Upper lobe of right lung (tissue), 1 donor: ENCODE data around the gene PIPOX. TPM values are rescaled to one million over a fixed set of nuclear protein-coding genes. Genes with fewer than 3 reads are reported as not detected.
A peak's percentile ranks its signal among the peaks of the same experiment; 100 is the strongest.

Source experiments
- ATAC-seq: fragments of 200-7000 bp; cut with Tn5 transposase; one replicate; pipeline ENCODE4 v1.9.1; 2020; ENCODE audit warnings: mild to moderate bottlenecking, moderate library complexity
- DNase-seq: peaks from one replicate; pipeline ENCODE4 v3.0.0-alpha.2; 2020
- H3K27ac ChIP-seq: fragments of 200-600 bp; one replicate; pipeline ENCODE4 v1.8.0; 2022
- H3K27me3 ChIP-seq: fragments of 200-600 bp; one replicate; pipeline ENCODE4 v1.8.0; 2022; ENCODE audit warnings: mild to moderate bottlenecking
- H3K36me3 ChIP-seq: fragments of 200-600 bp; one replicate; pipeline ENCODE4 v1.8.0; 2022
- H3K4me1 ChIP-seq: fragments of 200-600 bp; one replicate; pipeline ENCODE4 v1.8.0; 2022
- H3K4me3 ChIP-seq: fragments of 200-600 bp; one replicate; pipeline ENCODE4 v1.8.0; 2022; ENCODE audit warnings: mild to moderate bottlenecking
- H3K9me3 ChIP-seq: fragments of 200-600 bp; one replicate; pipeline ENCODE4 v1.8.0; 2022
- intact Hi-C: fragments of 100-400 bp; cut with DNase I; formaldehyde crosslinking; loops from one replicate; pipeline ENCODE4 v1.11.0; 2022
- total RNA-seq: library from RNA; stranded (reverse); fragmentation: NEBNext Ultra II Directional; extraction: Animal tissue kit (Norgen Biotek cat#: 25700); gene quantifications from one replicate; pipeline ENCODE4 v1.2.1, GENCODE V29; 2021
- TF ChIP-seq, protein P1 (sequence below): fragments of 200-600 bp; IDR thresholded peaks from one replicate; pipeline ENCODE4 v1.8.0; 2022; ENCODE audit warnings: antibody characterized with exemption
- donor health status: DM: no; HTN: yes; CAD: no; lungs with severe emphysema.

Gene PIPOX
- total RNA-seq, 1 donor from 2014 or later: 0.87 TPM

DNA sequence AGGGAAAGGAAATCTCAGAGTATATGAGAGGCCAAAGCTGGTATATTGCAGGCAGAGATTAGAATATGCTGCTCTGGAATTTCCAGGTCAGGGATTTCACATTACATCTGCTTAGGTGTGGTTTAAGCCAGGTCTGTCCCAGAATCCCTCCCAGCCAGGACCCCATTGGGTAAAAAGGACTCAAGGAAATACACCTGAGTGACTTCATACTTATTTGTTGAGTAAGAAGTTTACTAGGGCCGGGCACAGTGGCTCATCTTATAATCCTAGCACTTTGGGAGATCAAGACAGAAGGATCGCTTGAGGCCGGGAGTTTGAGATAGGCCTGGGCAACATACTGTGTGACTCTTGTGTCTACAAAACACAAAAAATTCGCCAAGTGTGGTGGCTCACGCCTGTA lies 7.2 kb downstream of the PIPOX start:
- intact Hi-C loops: no loop called here
- no peaks in the 10 kb centered on the region for H3K9me3 ChIP-seq
- H3K4me1 ChIP-seq: no peaks in the 10 kb centered on the region
- H3K4me3 ChIP-seq: no peak overlapping the region
- no peak for ATAC-seq
- no peak overlapping the region for H3K27ac ChIP-seq
- no peaks in the 10 kb centered on the region for H3K27me3 ChIP-seq
- TF ChIP-seq, protein P1, sequence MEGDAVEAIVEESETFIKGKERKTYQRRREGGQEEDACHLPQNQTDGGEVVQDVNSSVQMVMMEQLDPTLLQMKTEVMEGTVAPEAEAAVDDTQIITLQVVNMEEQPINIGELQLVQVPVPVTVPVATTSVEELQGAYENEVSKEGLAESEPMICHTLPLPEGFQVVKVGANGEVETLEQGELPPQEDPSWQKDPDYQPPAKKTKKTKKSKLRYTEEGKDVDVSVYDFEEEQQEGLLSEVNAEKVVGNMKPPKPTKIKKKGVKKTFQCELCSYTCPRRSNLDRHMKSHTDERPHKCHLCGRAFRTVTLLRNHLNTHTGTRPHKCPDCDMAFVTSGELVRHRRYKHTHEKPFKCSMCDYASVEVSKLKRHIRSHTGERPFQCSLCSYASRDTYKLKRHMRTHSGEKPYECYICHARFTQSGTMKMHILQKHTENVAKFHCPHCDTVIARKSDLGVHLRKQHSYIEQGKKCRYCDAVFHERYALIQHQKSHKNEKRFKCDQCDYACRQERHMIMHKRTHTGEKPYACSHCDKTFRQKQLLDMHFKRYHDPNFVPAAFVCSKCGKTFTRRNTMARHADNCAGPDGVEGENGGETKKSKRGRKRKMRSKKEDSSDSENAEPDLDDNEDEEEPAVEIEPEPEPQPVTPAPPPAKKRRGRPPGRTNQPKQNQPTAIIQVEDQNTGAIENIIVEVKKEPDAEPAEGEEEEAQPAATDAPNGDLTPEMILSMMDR: no peak
- H3K36me3 ChIP-seq: no peaks in the 10 kb centered on the region
- DNase-seq: no peak

DNA sequence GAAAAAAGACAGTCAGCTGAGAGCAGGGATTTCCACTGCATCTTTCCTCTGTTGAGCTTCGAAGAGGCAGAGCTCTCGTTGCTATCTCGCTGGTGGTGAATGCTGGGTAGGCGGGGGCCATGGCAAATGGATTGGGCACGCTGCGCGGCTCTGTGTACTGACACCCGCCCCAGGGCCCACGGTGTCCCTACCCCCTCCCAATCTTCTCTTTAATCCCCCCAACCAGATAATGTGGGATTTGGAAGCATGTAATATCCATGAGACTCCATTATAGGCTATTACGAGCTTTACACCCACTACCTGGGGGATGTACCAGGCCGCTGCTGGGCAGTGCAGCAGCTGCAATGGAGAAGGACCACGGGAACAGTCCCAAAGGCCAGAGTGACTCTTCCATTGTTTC lies 8.3 kb downstream of the PIPOX start:
- intact Hi-C loops: no loop called here
- TF ChIP-seq, protein P1: no peak
- no peaks in the 10 kb centered on the region for H3K27me3 ChIP-seq
- H3K4me1 ChIP-seq: no peaks in the 10 kb centered on the region
- H3K27ac ChIP-seq: no peak overlapping the region
- DNase-seq: no peak
- no peaks in the 10 kb centered on the region for H3K9me3 ChIP-seq
- H3K36me3 ChIP-seq: no peaks in the 10 kb centered on the region
- no peak overlapping the region for H3K4me3 ChIP-seq
- no peak for ATAC-seq

DNA sequence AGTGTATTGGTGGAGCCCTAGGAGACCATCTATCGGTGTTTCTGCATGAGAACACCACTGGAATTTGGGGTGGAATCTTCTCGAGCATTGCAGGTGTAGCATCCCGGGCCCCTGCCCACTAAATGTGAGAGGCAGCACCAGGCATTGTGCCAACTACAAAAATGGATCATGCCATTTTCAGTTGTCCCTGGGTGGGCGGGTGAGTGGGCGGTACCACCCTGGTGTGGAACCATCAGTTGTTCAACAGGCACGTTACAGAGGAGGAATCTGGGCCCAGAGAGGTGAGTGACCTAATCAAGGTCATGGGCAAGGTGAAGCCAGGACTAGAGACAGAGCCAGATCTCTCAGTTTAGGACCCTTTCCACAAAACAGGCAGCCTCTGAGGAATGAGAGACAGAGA lies 8.8 kb downstream of the PIPOX start:
- Histone ChIP-seq H3K36me3 (no peaks in the 10 kb centered on the region), H3K9me3 (no peaks in the 10 kb centered on the region), H3K4me1 (no peaks in the 10 kb centered on the region), H3K27ac (no peak overlapping the region), H3K4me3 (no peak overlapping the region), H3K27me3 (no peaks in the 10 kb centered on the region)
- DNase-seq (no peak), ATAC-seq (no peak)
- intact Hi-C loops: no loop called here
- TF ChIP-seq, protein P1: no peak

DNA sequence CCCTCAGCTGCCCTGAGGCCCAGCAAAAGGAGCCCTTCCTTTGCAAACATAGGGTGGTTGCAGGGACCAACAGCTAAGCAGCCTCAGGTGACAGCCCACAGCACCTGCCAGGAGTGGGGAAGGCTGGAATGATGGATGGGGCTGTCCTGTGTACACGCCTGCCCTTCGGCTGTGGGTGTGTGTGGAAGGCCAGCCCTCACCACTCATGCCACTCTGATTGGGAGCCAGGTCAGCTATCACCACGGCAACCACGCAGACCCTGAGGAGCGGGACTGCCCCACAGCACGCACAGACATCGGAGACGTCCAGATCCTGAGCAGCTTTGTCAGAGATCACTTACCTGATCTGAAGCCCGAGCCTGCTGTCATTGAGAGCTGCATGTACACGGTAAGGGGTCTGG lies 11.9 kb downstream of the PIPOX start:
- DNase-seq (no peak), ATAC-seq (peak; percentile 30)
- no peaks in the 10 kb centered on the region for H3K9me3 ChIP-seq
- H3K4me1 ChIP-seq: no peaks in the 10 kb centered on the region
- TF ChIP-seq, protein P1: no peak
- H3K36me3 ChIP-seq: no peaks in the 10 kb centered on the region
- no peaks in the 10 kb centered on the region for H3K27me3 ChIP-seq
- H3K27ac ChIP-seq: no peak overlapping the region
- intact Hi-C loops: no loop called here
- H3K4me3 ChIP-seq: no peak overlapping the region

DNA sequence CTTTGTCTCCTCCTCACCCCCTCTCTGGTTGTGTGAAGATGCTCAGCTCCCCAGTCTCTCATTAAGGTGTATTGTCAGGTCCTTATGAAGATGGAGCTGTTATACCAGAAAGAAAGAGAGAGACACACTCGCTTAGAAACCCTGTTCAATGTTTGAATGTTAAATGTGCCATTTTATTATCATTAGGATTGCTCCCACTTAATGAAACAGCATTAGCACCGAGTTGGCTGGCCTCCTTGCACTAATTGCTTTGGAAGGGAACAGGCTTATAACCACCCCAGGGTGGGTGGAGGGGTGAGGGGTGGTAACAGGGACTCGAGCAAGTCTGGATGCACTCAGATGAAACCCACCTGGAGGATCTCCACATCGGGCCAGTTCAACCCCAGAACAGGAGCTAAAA lies 14.4 kb downstream of the PIPOX start:
- no peaks in the 10 kb centered on the region for H3K27me3 ChIP-seq
- H3K9me3 ChIP-seq: no peaks in the 10 kb centered on the region
- H3K4me3 ChIP-seq: no peak overlapping the region
- H3K4me1 ChIP-seq: no peaks in the 10 kb centered on the region
- ATAC-seq: no peak
- TF ChIP-seq, protein P1: no peak
- H3K36me3 ChIP-seq: no peaks in the 10 kb centered on the region
- intact Hi-C loops: no loop called here
- no peak overlapping the region for H3K27ac ChIP-seq
- DNase-seq: no peak

DNA sequence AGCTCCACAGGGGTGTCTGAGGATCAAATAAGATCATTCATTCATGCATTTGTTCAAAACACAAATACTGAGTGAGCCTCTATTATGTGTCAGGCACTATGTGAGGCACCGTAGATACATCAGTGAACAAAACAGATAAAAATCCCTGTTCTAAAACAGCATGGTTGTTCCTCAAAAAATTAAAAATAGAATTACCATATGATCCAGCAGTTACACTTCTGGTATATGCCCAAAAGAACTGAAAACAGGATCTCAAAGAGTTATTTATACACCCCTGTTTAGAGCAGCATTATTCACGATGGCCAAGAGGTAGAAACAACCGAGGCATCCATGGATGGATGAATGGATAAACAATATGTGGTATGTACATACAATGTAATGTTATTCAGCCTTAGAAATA lies 15.4 kb downstream of the PIPOX start:
- no peak for ATAC-seq
- intact Hi-C loops: no loop called here
- no peak overlapping the region for H3K27ac ChIP-seq
- no peaks in the 10 kb centered on the region for H3K4me1 ChIP-seq
- no peak overlapping the region for H3K4me3 ChIP-seq
- H3K36me3 ChIP-seq: no peaks in the 10 kb centered on the region
- DNase-seq: no peak
- TF ChIP-seq, protein P1: no peak
- H3K27me3 ChIP-seq: no peaks in the 10 kb centered on the region
- H3K9me3 ChIP-seq: no peaks in the 10 kb centered on the region
